ENCODE data around the gene GALK1.

Gene GALK1

DNA sequence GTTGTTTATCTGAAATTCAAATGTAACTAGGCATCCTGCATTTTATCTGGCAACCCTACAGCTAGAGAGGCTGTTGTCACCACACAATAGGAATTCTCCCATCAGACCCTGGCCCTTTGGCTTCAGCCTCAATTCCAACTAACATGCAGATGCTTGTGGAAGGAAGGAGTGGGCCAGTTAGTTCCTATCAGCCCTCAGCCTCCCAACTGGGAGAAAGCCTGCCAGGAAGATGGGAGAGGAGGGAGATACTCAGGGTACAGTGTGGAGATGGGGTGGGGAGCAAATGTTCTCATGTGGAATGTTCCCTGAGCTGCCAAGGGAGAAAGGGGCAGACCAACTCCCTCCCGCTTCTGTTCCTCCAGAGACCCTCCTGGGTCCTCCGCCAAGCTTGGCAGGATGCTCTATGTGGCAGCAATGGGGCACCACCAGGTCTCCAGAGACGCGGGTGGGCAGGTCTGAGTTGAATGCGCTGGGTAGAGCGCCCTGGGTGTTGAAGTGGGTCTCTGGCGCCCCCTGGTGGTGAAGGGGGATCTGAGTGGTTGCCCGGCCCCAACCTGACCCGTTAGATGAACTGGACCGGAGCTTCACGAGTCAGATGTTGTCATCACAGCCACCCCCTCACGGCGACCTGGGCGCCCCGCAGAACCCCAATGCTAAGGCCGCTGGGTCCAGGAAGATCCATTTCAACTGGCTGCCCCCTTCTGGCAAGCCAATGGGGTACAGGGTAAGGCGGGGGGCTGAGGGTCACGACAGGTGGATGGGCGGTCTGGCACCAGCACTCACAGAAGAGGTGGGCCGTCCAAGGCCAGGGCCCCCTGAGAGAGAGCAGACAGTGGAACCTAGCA is 15.2 kb downstream of the GALK1 start:
- peak; percentile 82 for DNase-seq

- DNase-seq = no peak
These were observed 16.3 kb downstream of the GALK1 start for GRCh38 chr17:75748706-75749105.

DNA sequence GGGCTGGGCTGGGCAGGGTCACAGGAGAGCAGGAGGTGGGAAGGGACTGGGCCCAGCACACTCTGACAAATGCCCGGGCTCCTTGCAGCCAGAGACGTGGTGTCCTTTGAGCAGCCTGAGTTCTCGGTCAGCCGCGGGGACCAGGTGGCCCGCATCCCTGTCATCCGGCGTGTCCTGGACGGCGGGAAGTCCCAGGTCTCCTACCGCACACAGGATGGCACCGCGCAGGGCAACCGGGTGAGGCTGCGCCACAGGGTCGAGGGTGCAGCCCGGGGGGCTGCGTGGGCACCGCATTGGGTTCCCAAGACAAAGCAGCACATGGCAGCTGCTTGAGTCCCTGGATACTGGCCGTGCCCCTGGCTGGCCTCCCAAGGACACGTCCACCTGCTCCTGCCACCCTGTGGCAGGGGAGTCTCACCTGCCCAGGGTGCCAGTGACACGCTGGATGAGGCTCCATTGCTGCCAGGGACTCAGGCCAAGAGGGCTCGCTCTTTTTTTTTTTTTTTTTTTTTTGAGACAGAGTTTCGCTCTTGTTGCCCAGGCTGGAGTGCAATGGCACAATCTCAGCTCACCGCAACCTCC is 21.3 kb downstream of the GALK1 start:
- DNase-seq = no peak

DNA sequence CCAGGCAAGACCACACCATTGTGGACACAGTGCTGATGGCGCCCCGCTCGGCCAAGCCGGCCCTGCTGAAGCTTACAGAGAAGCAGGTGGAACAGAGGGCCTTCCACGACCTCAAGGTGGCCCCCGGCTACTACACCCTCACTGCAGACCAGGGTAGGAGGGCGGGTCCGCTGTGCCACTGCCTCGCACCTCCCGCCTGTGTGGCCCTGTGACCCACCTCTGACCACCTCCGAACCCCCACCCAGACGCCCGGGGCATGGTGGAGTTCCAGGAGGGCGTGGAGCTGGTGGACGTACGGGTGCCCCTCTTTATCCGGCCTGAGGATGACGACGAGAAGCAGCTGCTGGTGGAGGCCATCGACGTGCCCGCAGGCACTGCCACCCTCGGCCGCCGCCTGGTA is 22.7 kb downstream of the GALK1 start:
- DNase-seq = no peak

DNA sequence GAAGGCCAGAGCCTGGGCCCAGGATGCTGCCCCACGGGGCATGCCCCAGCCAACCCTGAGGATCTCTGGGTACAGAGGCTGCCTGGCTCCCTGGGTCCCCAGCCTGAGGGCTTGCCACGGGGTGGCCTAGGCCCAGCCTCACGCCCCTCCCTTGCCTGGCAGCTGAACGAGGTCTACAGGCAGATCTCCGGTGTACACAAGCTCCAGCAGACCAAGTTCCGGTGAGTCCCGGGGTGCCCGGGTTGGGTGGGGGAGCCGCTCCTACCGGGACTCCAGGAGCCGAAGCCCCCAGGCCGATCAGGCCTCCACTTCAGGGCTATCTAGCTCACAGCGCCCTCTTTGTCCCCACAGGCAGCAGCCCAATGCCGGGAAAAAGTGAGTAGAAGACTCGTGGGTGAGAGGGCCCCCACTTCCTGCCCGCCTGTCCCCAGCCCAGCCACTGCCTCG is 24.3 kb downstream of the GALK1 start:
- no peak for DNase-seq

DNA sequence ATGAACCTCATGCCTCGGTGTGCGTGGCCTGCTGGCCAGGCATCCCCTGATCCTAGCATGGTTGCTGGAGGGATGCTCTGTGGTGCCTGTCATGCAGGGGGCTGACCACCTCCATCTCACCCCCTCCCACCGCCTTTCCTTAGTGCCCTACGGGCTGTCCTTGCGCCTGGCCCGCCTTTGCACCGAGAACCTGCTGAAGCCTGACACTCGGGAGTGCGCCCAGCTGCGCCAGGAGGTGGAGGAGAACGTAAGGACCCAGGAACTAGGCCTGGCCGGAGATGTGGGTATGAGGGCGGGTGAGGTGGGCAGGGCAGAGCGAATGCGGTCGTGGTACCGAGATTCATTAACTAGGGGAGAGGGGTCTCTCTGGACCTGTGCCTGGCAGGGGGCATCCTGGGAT is 24.8 kb downstream of the GALK1 start:
- no peak for DNase-seq

GRCh38 chr17:75739801-75740200 is 25.2 kb downstream of the GALK1 start:
- DNase-seq = no peak

DNA sequence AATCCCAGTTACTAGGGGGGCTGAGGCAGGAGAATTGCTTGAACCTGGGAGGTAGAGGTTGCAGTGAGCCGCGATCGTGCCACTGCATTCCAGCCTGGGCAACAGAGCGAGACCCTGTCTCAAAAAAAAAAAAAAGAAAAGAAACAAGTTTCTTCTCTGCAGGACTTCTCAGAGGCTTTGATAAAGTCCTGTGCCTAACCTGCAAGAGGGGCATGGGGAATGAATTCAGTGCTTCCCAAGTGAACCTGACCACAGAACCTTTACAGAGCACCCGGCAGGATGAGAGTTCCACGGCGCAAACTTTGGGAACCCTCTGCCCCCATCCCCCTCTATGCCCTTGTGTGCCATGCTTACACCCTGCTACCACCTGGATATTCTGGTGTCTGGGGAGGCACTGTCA is 25.8 kb downstream of the GALK1 start:
- no peak for DNase-seq

DNA sequence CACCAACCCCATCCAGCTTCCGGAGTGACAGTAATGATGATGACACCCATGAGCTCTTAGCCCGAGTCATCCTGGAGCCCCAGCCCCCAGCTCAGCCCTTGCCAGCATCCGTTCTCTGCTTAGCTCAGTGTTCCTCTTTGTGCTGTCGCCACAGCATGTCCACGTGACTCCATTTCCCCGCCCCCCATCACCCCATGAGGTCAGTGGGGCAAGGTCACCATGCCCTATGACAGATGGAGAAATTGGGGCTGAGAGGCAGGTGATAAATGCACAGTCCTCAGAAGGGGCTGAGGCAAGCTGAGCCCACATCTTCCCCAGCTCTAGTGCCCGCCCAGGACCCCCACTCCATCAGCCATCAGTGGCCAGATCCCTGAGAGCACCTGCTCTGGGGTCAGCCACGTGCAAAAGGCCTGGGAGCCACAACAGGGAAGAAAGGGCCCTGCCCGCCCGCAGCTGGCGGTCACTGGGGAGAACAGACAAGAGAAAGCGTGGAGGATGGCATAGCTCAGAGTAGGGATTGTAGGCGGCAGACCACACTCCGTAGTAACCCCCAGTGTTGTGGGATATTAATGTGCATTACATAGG is 26.7 kb downstream of the GALK1 start:
- DNase-seq = peak; percentile 61

GRCh38 chr17:75737133-75737962 is 27.6 kb downstream of the GALK1 start:
- no peak for DNase-seq

DNA sequence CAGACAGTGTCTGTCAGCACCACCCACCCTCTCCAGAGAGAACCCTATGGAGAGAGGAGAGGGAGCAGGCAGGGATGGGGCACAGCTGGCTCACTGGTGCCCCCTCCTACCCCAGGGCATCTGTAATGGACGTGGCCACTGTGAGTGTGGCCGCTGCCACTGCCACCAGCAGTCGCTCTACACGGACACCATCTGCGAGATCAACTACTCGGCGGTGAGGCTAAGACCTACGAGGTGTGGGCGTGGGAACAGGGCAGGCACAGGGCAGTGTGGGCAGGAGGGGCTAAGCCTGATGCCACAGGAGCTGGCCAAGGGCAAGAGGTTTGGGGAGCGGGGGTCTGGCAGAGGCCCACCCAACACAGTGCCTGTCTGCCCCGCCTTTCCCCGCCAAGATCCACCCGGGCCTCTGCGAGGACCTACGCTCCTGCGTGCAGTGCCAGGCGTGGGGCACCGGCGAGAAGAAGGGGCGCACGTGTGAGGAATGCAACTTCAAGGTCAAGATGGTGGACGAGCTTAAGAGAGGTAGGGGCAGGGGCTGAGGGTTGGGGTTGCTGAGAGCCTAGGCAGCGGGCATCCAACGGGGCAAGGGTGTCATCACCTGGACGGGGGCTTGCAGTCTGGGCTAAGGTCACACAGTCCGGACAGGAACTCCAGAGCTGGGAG is 28.7 kb downstream of the GALK1 start:
- no peak for DNase-seq

- no peak for DNase-seq
These were observed 30.2 kb downstream of the GALK1 start for GRCh38 chr17:75734674-75735294.

DNA sequence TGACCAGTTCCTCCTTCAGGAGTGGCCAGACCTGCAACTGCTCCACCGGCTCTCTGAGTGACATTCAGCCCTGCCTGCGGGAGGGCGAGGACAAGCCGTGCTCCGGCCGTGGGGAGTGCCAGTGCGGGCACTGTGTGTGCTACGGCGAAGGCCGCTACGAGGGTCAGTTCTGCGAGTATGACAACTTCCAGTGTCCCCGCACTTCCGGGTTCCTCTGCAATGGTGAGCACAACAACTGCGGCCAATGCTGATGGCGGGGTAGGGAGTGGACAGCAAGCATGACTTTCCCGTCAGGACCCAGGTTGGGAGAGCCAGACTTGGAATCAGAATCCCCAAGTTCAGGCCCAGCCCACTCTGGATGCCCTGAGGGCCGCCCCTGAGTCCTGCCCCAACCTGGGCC is 31.5 kb downstream of the GALK1 start:
- DNase-seq = no peak

DNA sequence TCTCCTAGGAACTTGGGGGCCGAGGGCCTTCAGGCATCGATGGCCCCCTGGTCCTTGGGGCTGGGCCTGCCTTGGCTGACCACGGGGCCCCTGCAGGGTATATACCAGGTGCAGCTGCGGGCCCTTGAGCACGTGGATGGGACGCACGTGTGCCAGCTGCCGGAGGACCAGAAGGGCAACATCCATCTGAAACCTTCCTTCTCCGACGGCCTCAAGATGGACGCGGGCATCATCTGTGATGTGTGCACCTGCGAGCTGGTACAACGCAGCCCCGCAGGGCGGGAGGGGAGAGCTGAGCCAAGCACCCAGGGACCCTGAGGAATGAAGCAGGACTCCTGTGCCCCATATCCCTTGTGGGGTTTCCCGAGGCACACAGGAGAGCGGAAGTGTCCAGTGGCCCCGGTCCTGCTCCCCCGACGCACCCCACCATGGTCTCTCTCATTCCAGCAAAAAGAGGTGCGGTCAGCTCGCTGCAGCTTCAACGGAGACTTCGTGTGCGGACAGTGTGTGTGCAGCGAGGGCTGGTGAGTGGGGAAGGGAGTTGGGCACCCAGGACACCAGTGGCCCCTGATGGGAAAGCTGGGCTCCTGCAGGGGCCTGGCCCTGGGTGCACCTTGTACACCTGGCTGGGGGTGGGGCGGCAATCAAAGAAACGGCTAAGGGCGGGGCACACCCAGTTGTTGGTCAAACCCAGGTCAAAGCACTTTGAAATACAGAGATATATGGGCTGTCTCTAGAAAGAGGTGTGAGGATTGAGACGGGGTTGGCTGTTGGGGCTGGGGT is 33.1 kb downstream of the GALK1 start:
- no peak for DNase-seq

GRCh38 chr17:75731086-75731715 is 33.8 kb downstream of the GALK1 start:
- DNase-seq = no peak

DNA sequence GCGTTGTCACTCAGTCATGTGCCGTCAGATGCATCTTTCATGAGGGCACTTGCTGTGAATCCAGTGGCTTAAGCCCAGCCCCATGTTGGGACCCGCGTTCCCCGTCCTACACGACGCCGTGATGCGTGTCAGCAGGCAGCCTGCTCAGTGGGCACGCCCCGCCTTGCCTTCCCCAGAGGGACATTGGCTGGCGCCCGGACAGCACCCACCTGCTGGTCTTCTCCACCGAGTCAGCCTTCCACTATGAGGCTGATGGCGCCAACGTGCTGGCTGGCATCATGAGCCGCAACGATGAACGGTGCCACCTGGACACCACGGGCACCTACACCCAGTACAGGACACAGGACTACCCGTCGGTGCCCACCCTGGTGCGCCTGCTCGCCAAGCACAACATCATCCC is 34.9 kb downstream of the GALK1 start:
- no peak for DNase-seq

DNA sequence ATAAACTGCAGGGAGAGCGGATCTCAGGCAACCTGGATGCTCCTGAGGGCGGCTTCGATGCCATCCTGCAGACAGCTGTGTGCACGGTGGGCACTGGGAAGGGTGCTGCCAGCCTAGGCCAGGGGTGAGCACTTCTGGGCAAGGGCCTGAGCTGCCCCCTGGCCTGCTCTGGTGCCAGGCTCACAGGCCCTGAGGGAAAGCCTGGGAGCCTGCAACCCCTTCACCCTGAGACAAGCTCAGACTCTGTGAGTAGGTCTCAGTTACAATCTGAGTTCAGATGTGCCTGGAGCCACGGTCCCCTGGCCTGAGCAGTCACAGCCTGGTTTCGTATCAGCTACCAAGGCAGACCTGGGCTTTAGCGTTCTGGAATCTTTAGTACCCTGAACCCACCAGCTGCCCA is 35.6 kb downstream of the GALK1 start:
- DNase-seq = no peak

- DNase-seq = no peak
These were observed 37.6 kb downstream of the GALK1 start for GRCh38 chr17:75727391-75727790.

GRCh38 chr17:75725504-75725903 is 39.5 kb downstream of the GALK1 start:
- no peak for DNase-seq

DNA sequence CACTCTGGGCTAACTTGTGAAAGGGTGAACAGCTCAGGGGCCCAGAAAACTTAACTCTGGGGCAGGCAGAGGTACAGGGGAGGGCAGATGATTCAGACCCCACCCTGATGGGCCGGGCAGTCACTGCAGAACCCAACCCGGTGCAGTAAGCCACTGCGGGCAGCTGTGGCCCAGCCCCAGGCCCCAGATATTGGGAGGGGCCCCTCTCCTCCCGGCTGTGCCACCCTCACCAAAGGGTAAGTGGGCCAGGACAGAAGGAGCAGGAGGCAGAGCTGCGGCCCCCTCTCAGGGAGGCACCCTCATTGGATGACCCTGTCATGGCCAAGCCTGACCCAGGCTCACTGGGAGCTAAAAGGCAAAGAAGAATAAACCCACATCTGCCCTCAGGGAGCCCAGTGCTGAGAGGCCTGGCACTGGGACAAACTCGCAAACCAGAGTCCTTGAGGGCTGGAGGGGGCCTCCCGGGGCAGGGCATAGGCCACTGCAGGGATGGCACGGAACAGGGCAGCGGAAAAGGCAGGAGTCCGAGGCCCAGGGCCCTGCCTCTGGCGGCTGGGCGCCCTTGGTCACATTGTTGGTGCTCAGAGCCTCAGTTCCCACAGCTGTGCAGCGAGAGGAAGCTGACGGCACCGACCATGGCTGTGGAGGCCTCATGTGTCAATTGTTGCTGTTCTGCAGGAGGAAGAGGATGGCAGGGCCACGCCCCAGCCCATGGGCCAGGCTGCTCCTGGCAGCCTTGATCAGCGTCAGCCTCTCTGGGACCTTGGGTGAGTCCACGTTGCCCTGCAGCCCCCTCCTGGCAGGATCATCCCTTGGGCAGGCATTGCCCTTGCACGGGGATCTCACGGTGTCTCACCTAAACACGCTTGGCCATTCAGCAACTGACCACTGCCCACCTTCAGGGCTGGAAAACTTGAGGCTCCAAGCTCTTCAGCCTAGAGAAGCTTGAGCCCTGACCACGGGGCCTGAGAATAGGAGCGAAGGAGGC is 40.7 kb downstream of the GALK1 start:
- DNase-seq = no peak

All from RPMI8226 (cell line).